Retinal pigment epithelial cell (primary cell): ENCODE data around the gene MN1.
A peak's percentile ranks its signal among the peaks of the same experiment; 100 is the strongest.

Source experiments
- DNase-seq: peaks from one replicate; pipeline ENCODE4 v3.0.0-alpha.2; 2010; ENCODE audit warnings: low read depth
- H3K4me3 ChIP-seq: 2 replicates; pipeline ENCODE4 v1.5.1; 2011; ENCODE audit warnings: mild to moderate bottlenecking, low read length, control low read depth, moderate library complexity
- TF ChIP-seq, protein P1 (sequence below): conservative IDR thresholded peaks from 2 replicates; pipeline ENCODE4 v1.5.1; 2011; ENCODE audit warnings: low read depth, low read length, control low read depth, inconsistent platforms

The MN1 gene

DNA sequence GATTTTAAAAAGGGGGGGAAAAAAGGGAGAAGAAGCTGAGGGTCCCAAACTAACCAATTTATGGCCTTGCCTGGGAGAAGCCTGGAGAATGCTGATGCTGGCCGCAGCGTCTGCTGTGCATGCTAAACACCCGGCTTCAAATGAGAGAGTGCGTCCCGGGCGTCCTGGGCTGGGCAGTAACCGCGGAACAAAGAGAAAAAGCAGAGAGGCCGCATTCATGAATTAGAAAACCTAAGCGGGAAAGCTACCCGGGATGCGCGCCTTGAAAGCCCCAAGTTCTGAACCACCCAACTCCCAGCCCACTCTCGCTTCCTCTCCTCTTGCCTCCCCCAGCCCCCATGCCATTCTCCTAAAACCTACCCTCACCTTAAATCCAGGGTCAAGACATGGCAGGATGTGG lies 6.5 kb downstream of the MN1 start:
- no peak for DNase-seq
- no peak overlapping the region for H3K4me3 ChIP-seq
- TF ChIP-seq, protein P1, sequence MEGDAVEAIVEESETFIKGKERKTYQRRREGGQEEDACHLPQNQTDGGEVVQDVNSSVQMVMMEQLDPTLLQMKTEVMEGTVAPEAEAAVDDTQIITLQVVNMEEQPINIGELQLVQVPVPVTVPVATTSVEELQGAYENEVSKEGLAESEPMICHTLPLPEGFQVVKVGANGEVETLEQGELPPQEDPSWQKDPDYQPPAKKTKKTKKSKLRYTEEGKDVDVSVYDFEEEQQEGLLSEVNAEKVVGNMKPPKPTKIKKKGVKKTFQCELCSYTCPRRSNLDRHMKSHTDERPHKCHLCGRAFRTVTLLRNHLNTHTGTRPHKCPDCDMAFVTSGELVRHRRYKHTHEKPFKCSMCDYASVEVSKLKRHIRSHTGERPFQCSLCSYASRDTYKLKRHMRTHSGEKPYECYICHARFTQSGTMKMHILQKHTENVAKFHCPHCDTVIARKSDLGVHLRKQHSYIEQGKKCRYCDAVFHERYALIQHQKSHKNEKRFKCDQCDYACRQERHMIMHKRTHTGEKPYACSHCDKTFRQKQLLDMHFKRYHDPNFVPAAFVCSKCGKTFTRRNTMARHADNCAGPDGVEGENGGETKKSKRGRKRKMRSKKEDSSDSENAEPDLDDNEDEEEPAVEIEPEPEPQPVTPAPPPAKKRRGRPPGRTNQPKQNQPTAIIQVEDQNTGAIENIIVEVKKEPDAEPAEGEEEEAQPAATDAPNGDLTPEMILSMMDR, result no peak

DNA sequence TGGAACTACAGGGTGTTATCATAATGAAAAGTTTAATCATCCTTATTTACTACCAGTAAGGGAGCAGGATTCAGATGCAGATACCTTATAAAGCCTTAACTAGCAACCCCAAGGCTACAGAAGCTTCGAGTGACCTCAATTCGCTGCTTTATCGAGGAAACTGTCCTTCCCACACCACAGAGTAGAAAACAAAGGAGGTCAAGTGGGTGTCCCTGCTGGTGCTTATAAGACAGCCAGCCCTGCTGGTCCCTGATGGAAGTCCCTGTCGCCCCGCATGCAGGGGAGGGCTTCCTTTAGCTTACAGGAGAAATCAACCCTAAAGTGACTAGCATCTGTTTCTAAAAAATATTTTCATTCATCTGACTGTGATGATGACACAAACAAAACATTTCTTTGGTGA lies 7.3 kb downstream of the MN1 start:
- DNase-seq, result no peak
- H3K4me3 ChIP-seq, result no peak overlapping the region

DNA sequence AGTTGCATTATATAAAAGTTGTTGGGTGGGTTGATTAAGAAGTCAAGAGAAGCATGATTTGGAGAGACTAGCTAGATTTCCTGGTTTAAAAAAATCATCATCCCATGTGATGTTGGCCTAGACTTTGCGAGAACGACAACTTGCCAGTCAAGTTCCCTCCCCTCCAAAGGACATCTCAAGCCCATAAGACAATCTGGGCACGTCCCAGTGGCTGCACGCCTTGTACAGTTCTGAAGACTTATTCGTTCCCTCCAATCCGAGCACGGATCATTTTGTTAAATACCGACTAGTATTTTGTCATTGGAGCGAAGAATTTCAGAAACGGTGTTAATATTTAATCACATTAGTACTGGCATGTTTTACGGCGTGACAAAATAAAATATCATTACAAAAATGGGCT lies 8.0 kb downstream of the MN1 start:
- DNase-seq, result no peak
- TF ChIP-seq, protein P1, result no peak
- no peak overlapping the region for H3K4me3 ChIP-seq

More for the DNA sequence above, 7.3 kb downstream of the MN1 start:
- TF ChIP-seq, protein P1, result peak; percentile 0

DNA sequence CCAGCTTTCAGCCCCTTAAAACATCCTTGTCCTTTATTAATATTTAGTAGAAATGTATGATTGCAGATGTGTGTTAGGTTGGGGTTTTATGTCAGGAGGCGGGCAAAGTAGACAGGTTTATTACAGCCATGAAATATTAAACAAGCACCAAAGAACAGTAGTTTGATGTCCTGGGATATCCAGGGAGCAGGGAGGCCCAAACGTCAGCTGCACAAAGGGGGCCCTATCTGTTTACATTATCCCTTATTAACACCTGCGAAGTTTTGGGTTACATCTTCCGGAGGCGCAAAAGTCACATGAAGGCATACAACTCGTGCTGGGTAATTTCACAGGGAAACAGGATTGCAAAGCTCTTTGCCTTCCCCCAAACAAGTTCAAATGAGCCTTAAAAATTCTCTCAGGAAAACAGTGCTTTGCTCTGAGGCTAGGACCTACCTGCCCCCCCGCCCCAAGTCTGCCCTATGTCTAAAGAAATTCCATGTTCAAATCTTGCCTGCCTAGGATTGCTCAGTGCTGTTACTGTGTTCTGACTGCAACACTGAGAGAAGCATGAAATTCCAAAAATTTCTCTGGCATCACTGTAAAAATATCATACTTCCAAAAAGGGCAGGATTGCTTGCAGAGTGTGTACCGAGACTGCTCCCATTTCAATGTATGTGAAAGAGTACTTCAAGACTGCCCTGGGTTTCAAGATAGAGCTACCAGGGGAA lies 8.9 kb downstream of the MN1 start:
- no peak for DNase-seq
- H3K4me3 ChIP-seq, result no peak overlapping the region
- TF ChIP-seq, protein P1, result no peak

DNA sequence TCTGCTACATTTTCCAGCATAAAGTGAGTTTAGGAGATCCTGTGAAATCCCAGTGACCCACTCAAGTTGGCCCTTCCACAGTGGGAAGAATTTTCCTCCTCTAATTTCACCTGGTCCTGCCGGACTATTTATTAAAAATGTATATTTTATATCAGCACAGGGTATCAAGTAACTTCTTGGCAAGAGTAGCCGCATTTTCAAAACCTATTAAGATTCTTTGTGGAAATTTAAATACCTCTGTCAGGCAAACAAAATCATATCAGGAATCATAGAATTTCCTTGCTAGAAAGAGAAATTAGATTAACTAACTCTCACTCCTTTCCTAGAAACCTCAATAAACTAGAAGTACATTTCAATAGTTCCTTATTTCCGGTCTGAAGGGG lies 9.7 kb downstream of the MN1 start:
- DNase-seq, result no peak
- no peak overlapping the region for H3K4me3 ChIP-seq
- TF ChIP-seq, protein P1, result no peak

DNA sequence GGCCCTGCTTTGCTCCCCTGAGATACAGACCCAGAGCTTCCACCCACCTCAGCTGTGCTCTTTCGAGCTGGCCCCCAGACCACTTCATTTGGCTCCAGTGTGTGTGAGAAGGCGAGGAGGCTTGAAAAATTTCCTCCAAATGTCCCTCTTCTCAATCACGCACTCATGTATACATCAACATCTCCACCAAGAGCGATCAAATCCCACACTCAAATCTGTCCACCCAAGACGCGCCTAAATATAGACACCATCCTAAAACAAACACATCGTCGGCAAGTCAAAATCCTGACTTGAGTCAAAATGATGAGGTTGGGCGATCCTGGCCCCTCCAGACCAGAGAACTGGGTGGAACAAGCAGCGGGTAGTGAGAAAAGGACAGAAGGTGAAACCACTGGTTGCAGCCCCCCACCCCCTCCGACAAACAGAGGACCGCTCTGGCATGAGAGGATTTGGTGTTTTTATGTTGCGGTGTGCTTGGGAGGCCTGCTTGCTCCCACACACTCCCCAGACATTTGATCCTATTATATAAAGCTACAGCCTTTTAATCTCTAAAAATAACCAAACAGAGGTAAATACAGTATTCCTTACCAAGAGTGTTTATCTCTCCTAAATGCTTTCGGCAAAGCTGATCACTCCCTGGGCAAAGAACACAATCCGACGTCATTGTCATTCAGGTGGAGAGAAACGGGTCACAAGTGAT lies 10.2 kb downstream of the MN1 start:
- TF ChIP-seq, protein P1, result no peak
- no peak overlapping the region for H3K4me3 ChIP-seq
- no peak for DNase-seq
